Ishikawa (cell line): Measurements from ENCODE around the gene CFAP300.

Experiments used
- CREB1 ChIP-seq: IDR thresholded peaks from 2 replicates; pipeline ENCODE4 v1.6.1; 2012; ENCODE audit warnings: low read depth
- EGR1 ChIP-seq: IDR thresholded peaks from 2 replicates; pipeline ENCODE4 v1.6.1; 2012
- EP300 ChIP-seq: IDR thresholded peaks from 2 replicates; pipeline ENCODE4 v1.6.1; 2012; ENCODE audit warnings: borderline replicate concordance
- FOXM1 ChIP-seq: IDR thresholded peaks from 2 replicates; pipeline ENCODE4 v1.6.1; 2012; ENCODE audit warnings: low read depth, borderline replicate concordance
- MAX ChIP-seq: IDR thresholded peaks from 2 replicates; pipeline ENCODE4 v1.6.1; 2012
- NFIC ChIP-seq: IDR thresholded peaks from 2 replicates; pipeline ENCODE4 v1.6.1; 2012
- RAD21 ChIP-seq: IDR thresholded peaks from 2 replicates; pipeline ENCODE4 v1.6.1; 2012; ENCODE audit warnings: low read depth
- REST ChIP-seq: IDR thresholded peaks from 2 replicates; pipeline ENCODE4 v1.6.1; 2012; ENCODE audit warnings: low read depth, mild to moderate bottlenecking
- TAF1 ChIP-seq: IDR thresholded peaks from 2 replicates; pipeline ENCODE4 v1.6.1; 2012; ENCODE audit warnings: low read depth, mild to moderate bottlenecking
- TCF12 ChIP-seq: IDR thresholded peaks from 2 replicates; pipeline ENCODE4 v1.6.1; 2012; ENCODE audit warnings: low read depth
- USF1 ChIP-seq: IDR thresholded peaks from 2 replicates; pipeline ENCODE4 v1.6.1; 2012
- YY1 ChIP-seq: IDR thresholded peaks from 2 replicates; pipeline ENCODE4 v1.6.1; 2012; ENCODE audit warnings: low read depth

GRCh38 chr11:102005306-102005705 is 41.9 kb upstream of the CFAP300 start:
- TF ChIP-seq USF1 (no peak), FOXM1 (no peak), CREB1 (no peak), EP300 (no peak), TAF1 (no peak), TCF12 (no peak), MAX (no peak), YY1 (no peak), EGR1 (no peak), REST (no peak), RAD21 (no peak), NFIC (no peak)
